MM.1S (cell line): ENCODE data around the gene DLGAP1.

Experiments
- DNase-seq: peaks from one replicate; pipeline ENCODE4 v3.0.0-alpha.2; 2015
- H2AFZ ChIP-seq: fragments of 300-600 bp; sonication (generic); 2 replicates; pipeline ENCODE4 v1.6.0; 2016; ENCODE audit warnings: antibody characterized with exemption, low read length
- H3F3A ChIP-seq: fragments of 300-600 bp; sonication (generic); 2 replicates; pipeline ENCODE4 v1.6.1; 2016; ENCODE audit warnings: mild to moderate bottlenecking, antibody characterized with exemption, low read length, moderate library complexity, mixed read lengths; ENCODE audit not compliant: insufficient read depth
- H3K27ac ChIP-seq: fragments of 300-600 bp; sonication (generic); 2 replicates; pipeline ENCODE4 v1.5.1; 2016; ENCODE audit warnings: mild to moderate bottlenecking, low read length
- H3K27me3 ChIP-seq: fragments of 300-600 bp; sonication (generic); replicated peaks from 2 replicates; pipeline ENCODE4 v1.6.0; 2016; ENCODE audit warnings: low read length; ENCODE audit not compliant: insufficient read depth
- H3K36me3 ChIP-seq: fragments of 300-600 bp; sonication (generic); replicated peaks from 2 replicates; pipeline ENCODE4 v1.6.1; 2016; ENCODE audit warnings: mild to moderate bottlenecking, low read length, mixed read lengths; ENCODE audit not compliant: insufficient read depth
- H3K4me1 ChIP-seq: fragments of 300-600 bp; sonication (generic); 2 replicates; pipeline ENCODE4 v1.6.1; 2016; ENCODE audit warnings: low read length, mixed read lengths
- H3K4me2 ChIP-seq: fragments of 300-600 bp; sonication (generic); 2 replicates; pipeline ENCODE4 v1.6.0; 2016; ENCODE audit warnings: low read depth, low read length
- H3K4me3 ChIP-seq: fragments of 300-600 bp; sonication (generic); 2 replicates; pipeline ENCODE4 v1.5.1; 2016; ENCODE audit warnings: low read length, mixed read lengths
- H3K79me2 ChIP-seq: fragments of 300-600 bp; sonication (generic); 2 replicates; pipeline ENCODE4 v1.6.1; 2016; ENCODE audit warnings: mixed run types, low read length, mixed read lengths
- H3K9ac ChIP-seq: fragments of 300-600 bp; sonication (generic); 2 replicates; pipeline ENCODE4 v1.6.1; 2016; ENCODE audit warnings: low read length, mixed read lengths
- H3K9me2 ChIP-seq: fragments of 300-600 bp; sonication (generic); replicated peaks from 2 replicates; pipeline ENCODE4 v1.6.1; 2016; ENCODE audit warnings: mild to moderate bottlenecking, low read length, mixed read lengths; ENCODE audit not compliant: insufficient read depth
- H3K9me3 ChIP-seq: fragments of 300-600 bp; sonication (generic); replicated peaks from 2 replicates; pipeline ENCODE4 v1.6.1; 2016; ENCODE audit warnings: mild to moderate bottlenecking, low read length, mixed read lengths; ENCODE audit not compliant: insufficient read depth
- H4K20me1 ChIP-seq: fragments of 300-600 bp; sonication (generic); 2 replicates; pipeline ENCODE4 v1.6.1; 2016; ENCODE audit warnings: mild to moderate bottlenecking, low read length, moderate library complexity, mixed read lengths; ENCODE audit not compliant: insufficient read depth
- CTCF ChIP-seq: fragments of 300-600 bp; sonication (generic); IDR thresholded peaks from 2 replicates; pipeline ENCODE4 v1.5.1; 2016; ENCODE audit warnings: antibody characterized with exemption, low read length, mixed read lengths
- EZH2 ChIP-seq: fragments of 300-600 bp; sonication (generic); optimal IDR thresholded peaks from 2 replicates; pipeline ENCODE3; 2017; ENCODE audit warnings: low read depth, mild to moderate bottlenecking, antibody characterized with exemption, low read length, mixed read lengths
- EZH2phosphoT487 ChIP-seq: fragments of 300-600 bp; sonication (generic); IDR thresholded peaks from 2 replicates; pipeline ENCODE4 v1.6.1; 2018; ENCODE audit warnings: antibody characterized with exemption, low read length

Gene DLGAP1

DNA sequence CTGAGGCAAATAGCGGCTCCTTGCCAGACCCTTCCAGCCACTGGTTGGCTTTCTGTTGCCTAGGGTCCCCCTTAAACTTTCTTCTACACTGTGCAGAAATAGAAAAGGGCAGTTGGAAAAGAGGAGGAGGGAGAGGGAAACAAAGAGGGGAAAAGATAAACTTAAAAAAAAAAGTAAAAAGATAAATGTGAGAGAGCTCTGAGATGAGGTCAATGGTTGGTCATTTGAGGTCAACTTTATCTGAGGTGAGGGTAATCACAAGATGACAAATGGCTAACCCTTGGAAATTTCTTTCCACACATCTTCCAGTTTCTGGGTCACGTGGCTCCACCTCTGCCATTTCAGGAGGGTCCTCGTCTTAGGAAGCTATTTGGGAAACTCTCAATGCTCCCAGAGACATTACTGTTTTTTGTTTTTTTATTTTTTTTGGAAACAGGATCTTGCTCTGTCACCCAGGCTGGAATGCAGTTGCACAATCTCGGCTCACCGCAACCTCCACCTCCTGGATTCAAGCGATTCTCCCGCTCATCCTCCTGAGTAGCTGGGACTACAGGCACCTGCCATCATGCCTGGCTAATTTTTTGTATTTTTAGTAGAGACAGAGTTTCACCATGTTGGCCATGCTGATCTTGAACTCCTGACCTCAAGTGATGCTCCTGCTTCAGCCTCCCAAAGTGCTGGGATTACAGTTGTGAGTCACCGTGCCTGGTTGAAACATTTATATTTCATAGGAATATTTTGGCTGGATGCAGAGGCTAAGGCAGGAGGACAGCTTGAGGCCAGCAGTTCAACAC, 805.3 kb downstream of the DLGAP1 start:
- Histone ChIP-seq H3K9ac (no peak overlapping the region), H3K79me2 (no peaks in the 10 kb centered on the region), H3K4me3 (no peak overlapping the region), H4K20me1 (no peaks in the 10 kb centered on the region), H3K9me3 (no peaks in the 10 kb centered on the region), H3K27me3 (no peaks in the 10 kb centered on the region; the same call in 1 of the 2 replicates), H3K9me2 (no peaks in the 10 kb centered on the region), H2AFZ (no peak overlapping the region), H3K4me2 (no peak overlapping the region), H3K27ac (no peak overlapping the region), H3K4me1 (no peaks in the 10 kb centered on the region), H3K36me3 (no peaks in the 10 kb centered on the region), H3F3A (no peaks in the 10 kb centered on the region)
- no peak for DNase-seq
- TF ChIP-seq CTCF (no peak), EZH2 (no peak), EZH2phosphoT487 (no peak)

DNA sequence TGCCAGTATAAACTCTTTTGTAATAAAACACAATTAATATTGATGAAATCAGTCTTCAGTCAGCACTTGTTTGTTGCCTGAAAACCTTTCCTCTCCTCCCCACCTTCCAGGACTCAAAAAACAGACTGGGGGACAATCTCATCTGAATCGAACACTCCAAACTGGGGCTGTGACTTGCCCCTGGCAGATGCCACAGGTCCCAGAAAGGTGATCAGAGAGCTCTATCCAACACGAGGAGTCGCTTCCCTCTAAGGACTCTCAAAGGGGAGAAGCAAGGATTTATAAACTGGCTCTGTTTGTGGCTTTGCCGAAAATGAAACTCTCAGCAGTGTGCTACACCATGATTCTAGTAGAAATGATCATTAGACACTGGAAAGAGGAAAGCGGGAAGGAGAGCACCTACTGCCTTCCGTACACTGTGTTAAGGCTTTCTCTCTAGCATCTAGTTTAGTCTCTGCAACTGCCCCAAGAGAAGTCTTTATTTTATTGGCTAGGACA, 805.9 kb downstream of the DLGAP1 start:
- H3K36me3 ChIP-seq: no peaks in the 10 kb centered on the region
- H3K4me2 ChIP-seq: no peak overlapping the region
- no peaks in the 10 kb centered on the region for H3F3A ChIP-seq
- H3K9ac ChIP-seq: no peak overlapping the region
- no peak overlapping the region for H3K27ac ChIP-seq
- no peak for DNase-seq
- H3K79me2 ChIP-seq: no peaks in the 10 kb centered on the region
- no peak overlapping the region for H3K4me3 ChIP-seq
- no peaks in the 10 kb centered on the region for H3K9me2 ChIP-seq
- H3K9me3 ChIP-seq: no peaks in the 10 kb centered on the region
- H3K4me1 ChIP-seq: no peaks in the 10 kb centered on the region
- no peaks in the 10 kb centered on the region; the same call in 1 of the 2 replicates for H3K27me3 ChIP-seq
- no peak for TF ChIP-seq EZH2
- TF ChIP-seq CTCF: no peak
- no peak for TF ChIP-seq EZH2phosphoT487
- no peak overlapping the region for H2AFZ ChIP-seq
- no peaks in the 10 kb centered on the region for H4K20me1 ChIP-seq

DNA sequence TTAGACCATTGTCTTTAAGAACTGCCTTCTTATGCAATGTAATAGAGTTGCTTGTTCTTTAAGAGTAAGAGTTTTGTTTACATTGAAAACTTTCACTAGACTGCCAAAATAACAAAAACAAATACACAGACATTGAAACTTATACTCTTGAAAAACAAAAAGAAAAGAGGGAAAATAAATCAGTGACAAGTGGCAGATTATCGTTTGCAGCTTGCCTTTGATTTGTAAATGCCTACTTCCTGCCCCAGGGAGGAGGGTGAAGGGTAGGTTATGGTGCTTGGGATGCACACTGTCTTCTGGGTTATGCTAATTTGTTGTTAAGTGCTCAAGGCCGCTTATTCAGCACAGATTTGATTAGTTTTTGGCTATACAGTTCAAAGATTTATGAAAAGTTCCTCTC, 806.5 kb downstream of the DLGAP1 start:
- no peak overlapping the region for H3K9ac ChIP-seq
- H3K9me3 ChIP-seq: no peaks in the 10 kb centered on the region
- no peak for DNase-seq
- no peak overlapping the region for H3K27ac ChIP-seq
- no peak overlapping the region for H3K4me3 ChIP-seq
- H3K36me3 ChIP-seq: no peaks in the 10 kb centered on the region
- H4K20me1 ChIP-seq: no peaks in the 10 kb centered on the region
- H3K4me2 ChIP-seq: no peak overlapping the region
- TF ChIP-seq EZH2phosphoT487 (no peak), CTCF (no peak)
- no peaks in the 10 kb centered on the region for H3K9me2 ChIP-seq
- no peaks in the 10 kb centered on the region; the same call in 1 of the 2 replicates for H3K27me3 ChIP-seq
- H3F3A ChIP-seq: no peaks in the 10 kb centered on the region
- H2AFZ ChIP-seq: no peak overlapping the region
- H3K79me2 ChIP-seq: no peaks in the 10 kb centered on the region
- H3K4me1 ChIP-seq: no peaks in the 10 kb centered on the region
